Measurements from ENCODE around the gene RGL1.
A peak's percentile ranks its signal among the peaks of the same experiment; 100 is the strongest.

RGL1 gene

DNA sequence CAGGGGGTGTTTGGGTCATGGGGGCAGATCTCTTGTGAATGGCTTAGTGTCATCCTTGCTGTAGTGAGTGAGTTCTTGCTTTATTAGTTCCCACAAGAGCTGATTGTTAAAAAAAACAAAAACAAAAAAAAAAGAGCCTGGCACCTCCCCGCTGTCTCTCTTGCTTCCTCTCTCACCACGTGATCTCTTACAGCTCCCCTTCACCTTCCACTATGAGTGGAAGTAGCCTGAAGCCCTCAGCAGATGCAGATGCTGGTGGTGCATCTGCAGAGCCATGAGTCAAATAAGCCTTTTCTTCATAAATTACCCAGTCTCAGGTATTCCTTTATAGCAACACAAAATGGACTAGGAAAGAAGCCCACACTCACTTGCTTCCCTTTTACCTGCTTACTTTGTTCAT, 17.2 kb upstream of the RGL1 start:
- DNase-seq = no peak

DNA sequence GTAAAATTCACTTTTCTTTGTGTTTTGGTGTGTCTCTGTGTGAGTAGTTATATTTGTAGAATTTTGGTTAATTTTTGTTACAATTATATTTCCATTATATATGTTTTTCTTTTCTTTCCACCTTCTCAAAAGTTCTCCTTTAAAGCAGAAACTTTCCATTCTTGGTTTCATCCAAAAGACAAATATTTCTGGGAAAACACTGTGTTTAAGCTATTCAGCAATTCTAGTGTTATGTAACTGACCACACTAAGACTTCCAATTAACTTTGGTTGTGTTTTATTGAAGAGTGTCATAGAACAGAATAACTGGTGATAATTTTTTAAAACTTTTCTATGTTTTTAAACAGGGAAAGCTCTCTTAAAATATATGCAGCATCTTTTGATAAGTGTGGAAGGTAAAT, 13.6 kb upstream of the RGL1 start:
- no peak for DNase-seq

DNA sequence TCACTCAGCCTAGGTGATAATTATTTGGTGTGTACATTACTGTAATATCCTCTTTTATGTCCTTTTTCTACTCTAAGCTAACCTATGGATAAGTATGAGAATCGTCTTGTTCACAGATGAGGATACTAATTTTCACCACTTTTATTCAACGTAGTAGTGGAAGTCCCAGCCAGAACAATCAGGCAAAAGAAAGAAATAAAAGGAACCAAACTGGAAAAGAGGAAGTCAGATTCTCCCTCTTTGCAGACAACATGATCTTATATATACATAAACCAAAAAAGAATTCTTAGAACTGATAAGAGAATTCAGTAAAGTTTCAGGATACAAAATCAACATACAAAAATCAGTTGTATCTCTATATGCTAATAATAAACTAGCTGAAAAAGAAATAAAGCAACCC, 12.6 kb upstream of the RGL1 start:
- DNase-seq = no peak

DNA sequence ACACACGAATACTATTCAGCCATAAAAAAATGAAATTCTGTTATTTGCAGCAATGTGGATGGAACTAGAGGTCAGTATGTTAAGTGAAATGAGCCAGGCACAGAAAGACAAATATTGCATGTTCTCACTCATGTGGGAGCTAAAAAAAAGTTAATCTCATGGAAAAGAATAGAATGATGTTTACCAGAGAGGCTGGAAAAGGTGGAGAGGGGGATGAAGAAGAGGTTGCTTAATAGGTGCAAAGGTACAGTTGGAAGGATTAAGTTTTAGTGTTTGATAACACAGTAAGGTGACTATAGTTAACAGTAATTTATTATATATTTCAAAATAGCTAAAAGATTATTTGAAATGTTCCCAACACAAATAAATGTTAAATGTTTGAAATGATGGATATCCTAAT, 10.8 kb upstream of the RGL1 start:
- no peak for DNase-seq

DNA sequence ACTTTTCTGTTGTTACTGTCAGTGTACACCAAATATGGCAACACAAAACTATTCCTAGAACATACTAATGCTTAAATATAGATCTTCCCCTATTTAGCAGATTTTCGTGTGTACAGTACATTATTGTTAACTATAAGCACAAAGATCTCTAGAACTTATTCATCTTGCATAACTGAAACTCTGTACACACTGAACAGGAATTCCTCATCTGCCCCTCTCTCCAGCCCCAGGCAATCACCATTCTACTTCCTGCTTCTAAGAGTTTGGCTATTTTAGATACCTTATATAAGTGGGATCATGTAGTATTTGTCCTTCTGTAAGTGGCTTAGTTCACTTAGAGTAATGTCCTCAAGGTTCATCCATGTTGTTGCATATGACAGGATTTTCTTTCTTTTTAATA, 4.5 kb upstream of the RGL1 start:
- DNase-seq = no peak

DNA sequence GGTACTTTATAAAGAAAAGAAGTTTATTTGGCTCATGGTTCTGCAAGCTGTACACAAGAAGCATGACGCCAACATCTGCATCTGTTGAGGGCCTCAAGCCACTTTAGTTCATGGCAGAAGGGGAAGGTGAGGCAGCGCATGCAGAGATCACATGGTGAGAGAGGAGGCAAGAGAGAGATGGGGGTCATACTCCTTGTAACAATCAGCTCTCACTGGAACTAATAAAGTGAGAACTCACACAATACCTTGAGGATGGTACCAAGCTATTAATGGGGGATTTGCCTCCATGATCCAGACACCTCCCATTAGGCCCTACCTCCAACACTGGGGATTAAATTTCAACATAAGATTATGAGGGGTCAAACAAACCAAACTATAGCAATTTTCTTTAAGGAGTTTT, 3.3 kb upstream of the RGL1 start:
- DNase-seq = no peak

DNA sequence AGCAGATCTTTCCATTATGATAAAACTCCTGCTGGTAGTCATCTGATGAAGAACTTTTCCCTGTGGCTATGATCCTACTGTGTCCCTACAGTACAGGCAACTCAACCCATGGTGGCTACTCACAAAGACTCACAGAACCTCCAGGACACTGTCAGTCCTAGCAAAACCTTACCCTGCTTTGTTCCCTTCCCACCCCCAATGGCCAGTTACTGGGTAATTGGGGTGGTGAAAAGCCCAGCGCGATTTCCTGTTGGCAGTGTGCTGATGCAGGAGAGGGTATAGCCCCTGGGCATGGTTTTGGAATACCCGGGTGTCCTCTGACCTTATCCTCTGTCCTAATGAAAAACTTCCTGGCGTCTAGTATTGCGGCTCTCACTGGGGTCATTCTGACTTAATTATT, 533 bp upstream of the RGL1 start:
- peak; percentile 65 for DNase-seq

DNA sequence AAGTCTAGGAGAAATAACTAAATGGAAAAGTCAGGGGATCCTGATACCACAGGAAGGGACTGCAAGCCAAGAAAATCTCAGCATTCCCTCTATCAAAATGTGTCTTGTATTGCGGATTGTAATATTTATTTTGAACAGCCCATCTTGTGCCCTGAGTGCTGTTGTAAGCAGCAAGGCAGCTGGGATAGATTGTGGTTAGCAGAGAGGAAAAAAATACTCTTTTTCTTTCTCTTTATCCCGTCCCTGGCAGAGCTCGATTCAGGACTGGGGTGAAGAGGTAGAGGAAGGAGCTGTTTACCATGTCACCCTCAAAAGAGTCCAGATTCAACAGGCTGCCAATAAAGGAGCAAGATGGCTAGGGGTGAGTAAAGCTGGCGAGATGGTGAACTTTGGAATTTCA, 1.2 kb downstream of the RGL1 start:
- no peak for DNase-seq

DNA sequence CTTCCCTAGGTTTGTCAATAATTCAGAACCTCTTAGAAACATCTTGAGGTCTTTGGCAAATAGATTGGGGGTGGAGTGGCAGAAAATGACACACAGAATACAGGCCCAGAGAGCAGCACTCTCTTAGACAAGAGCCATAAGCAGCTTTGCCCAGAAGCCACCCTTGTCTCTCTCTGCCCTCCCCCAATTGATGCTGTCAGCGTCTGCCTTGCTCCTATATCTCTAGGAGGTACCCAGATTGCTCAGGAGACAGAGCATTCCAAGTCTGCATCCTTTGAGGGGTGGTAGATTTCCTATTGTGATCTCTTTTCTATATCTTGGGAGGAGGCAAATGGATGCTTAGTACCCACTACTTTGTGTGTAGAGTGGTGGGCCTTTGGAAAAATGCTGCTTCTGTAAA, 1.8 kb downstream of the RGL1 start:
- no peak for DNase-seq

DNA sequence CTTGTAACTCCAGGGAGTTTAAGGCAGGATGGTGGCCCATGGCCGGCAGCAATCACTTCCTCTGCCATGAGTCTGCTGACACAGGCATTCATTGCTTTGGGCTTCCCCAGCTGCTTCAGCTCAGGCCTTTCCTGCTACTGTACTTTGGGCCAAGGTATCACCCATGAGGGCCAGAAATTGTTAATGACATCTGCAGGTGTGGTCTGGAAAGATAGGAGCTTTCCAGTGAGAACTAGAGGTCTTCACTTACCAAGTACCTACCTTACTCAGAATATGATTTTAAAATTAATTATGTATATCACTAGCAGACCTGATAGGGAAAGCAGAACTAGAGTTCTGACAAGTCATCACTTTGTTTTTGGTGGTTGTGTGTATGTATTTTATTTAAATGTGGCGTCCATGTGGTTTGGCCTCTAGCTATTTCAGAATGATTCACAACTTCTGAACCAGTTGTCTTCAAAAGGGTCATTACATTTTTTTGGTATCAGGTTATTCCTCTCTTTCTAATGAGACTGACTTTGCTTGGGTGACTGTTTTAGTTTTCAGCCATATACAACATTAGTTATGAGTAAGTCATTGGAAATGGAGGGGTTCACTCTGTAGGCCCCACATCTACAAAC, 2.7 kb downstream of the RGL1 start:
- no peak for DNase-seq

DNA sequence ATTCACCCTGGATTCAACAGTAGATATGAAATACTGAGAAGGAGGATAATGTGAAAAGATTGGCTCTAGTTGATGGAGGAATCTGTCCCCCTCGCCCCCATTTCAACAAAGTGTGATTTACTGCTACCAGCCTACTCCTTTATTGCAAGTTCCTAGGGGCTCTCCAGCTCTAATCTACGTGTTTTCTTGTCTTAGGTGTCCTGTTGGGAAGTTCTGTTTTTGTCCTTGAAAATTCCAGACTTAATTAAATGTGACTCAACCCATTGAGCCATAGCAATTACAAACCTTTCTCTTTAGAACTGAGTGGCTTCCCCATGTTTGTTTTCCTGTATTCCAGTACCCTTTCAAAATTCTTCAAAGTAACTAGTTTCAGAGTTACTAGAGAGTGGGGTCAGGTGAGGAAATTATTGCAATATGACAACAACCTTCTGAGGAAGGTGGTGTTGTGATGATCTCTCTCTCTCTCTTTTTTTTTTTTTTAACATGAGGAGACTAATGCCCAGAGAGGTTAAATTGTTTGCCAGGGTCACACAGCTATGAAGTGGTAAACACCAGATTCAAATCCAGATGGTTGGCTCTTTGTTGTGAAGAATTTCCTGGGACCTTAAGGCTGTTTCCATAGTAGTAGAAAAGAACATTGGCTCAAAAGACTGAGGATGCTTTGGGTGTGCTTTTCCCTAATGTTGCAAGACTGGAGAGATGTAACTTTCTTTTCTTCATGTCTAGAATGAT, 3.5 kb downstream of the RGL1 start:
- no peak for DNase-seq

DNA sequence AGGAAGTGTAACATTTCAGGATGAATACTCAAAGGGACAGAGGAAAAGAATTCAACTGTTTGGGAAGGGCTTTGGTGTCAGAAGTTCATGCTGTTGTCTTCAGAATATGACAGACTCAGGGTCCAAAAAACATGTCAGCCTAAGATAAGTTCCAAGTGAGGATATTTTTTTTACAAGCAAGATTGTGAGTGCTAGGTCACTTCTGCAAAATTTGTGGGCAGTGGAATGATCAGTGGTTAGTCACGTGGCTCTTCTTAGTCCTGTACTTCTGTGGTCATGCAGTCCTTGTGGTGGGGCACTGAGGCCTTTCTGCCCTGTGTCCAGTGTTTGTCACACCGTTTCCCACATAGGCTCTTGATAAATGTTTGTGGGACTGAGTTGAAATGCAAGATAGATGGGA, 5.2 kb downstream of the RGL1 start:
- DNase-seq = no peak

DNA sequence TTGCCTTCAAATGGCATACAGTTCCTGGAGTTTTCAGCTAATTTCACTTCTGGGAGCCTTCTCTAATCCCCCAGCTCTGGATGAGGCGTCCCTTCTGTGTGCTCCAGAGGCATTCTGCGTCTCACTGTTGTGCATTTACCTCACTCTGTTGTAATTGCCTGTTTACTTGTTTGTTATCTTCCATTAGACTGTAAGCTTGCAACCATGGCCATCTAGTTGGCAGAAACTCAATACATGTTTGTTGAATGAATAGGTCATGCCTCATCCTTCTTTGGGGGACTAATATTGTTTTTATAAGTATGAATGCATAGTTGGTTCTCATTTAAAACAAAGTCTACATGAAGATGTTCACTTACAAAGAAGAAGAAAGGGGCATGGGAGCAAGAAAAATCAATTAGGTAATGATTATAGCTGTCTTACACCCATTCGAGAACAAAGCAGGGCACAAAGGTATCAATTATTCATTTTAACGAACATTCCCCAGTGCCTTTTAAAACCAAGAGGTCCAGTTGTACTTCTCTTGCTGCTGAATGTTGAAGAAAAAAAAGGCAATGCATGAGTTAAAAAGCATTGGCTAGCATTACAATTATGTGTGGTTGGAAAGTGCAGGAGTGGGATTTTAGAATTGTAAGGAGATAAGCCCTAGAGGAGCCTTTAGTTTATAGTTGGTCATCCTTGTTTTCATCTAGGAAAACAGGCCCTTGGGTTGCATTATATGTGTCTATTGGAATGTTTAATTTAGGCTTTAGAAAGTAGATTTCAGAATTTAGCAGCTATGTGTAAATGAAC, 6.0 kb downstream of the RGL1 start:
- DNase-seq = no peak

DNA sequence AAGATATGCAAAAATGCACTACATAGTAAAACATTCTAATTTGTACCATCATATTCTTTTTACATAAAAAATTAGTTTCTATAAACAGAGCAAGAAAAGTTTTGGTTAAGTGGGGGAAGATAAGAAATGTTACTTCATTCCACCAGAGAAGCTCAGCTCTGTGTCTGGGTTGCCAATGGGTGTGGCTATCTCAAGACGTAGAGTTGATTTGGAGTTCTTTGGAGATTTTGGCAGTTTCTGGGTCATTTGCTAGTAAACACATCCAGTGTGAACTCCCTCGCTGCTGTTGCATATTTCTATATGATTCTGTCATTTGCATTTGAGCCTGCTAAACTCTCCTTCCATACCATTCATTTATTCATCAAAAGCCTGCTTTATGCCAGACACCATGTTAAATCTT, 7.2 kb downstream of the RGL1 start:
- DNase-seq = no peak

DNA sequence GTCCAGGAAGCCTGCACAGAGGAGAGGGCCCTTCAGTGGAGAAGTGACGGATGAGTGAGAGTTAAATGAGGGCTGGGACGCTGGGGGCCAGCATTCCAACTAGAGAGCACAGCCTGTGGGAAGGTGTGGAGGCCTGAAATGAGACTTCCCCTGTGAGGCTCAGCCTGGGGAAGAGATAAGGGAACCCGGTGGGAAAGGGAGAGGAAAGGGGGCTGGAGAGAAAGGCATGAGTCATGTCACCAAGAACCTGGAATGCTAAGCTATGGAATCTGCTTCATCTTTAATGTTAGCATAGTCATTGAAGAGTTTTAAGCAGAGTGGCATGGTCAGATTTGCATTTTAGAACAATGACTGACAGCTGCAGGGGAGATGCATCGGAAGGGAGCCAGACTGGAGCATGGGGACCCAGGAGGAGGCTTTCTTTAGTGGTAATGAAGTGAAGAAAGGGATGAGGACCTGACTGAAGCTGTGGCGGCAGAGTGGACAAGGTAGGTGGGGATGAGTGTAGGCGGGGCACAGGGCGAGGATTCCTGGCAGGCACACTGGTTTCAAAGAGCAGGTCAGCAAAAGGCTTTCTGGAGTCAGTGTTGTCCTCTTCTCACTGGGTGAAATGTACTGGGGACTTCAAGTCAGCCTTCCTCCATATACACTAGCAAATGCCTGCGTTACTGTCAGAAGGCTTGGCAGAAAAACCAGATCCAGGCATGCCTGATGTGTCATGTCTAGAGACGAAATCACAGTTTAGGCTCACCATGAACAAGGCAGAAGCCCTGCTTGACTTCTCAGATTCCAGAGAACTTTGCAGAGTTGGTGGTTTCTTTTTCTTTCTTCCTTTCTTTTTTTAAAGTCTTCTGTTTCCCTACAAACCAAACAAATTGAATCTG, 8.0 kb downstream of the RGL1 start:
- DNase-seq = no peak

DNA sequence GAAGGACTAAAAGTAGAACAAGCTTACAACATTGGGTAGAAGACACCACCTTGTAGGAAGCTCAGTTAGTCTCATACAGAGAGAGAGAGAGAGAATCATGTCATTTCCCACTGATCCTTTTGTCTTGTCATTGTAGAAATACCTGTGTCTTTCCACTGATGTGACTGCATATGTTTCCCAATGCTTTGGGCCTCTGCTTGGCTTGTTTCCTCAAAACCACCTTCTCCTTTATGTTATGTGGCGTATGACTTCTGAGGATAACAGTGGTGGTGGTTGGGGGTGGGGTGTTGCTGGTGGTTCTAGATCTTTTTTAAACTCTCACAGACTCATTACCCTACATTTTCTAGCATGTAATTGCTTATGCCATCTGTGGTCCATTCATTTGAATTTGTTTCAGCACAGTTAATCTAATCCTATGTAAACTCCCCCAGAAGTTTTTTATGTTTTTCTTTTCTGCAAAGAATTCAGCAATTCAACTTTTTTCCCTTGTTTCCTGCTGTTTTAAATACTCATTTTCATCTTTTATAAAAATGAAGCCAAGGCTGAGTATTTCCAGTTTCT, 9.3 kb downstream of the RGL1 start:
- peak; percentile 28 for DNase-seq

DNA sequence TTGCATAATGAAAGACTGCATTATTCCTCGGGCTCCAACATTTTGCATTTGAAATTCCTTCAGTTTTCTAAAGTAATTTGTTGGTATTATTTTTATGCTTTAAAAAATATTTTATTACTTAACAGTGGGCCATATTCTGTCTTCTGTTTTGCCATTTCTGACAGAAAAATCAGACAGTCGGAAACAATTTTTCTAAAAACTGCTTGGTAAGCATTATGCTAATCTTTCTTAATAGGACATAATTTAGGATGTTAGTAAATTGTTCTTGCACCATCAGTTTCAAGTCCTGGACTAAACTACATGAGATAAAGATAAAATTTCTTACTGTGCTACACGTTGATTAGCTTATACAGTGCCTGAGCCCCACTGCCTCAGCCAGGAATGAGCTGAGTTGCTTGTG, 11.2 kb downstream of the RGL1 start:
- no peak for DNase-seq

DNA sequence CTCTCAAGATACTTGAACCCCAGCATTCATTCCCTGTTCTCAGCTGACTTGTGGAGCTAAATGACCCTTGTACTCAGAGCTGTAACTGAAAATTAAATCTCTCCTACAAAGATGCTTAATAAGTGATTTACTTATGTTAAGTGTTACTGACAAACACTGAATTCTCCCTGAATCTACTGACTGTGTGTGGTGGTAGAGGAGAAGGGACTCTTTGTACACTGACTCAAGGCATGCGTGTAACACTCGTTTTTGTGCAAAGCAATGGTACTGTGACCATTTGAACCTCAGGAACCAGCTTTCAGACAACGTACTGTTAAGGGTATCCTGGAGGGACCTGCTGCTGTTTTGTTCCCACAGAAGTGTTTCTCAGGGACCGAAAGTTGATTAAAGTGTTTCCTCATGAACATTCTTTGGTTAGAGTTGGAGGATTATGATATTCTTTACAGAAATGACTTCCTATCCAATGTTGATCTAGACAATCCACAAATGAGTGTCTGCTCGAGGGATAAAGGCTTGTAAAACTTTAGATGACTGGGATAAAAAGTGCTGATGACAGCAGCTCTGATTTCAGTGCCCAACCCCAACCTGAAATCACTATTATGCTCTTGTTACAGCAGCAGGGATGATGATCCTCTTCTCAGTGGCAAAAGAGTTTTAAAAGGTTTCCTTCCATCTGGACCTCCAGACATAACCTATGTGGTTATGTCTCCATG, 12.8 kb downstream of the RGL1 start:
- no peak for DNase-seq

DNA sequence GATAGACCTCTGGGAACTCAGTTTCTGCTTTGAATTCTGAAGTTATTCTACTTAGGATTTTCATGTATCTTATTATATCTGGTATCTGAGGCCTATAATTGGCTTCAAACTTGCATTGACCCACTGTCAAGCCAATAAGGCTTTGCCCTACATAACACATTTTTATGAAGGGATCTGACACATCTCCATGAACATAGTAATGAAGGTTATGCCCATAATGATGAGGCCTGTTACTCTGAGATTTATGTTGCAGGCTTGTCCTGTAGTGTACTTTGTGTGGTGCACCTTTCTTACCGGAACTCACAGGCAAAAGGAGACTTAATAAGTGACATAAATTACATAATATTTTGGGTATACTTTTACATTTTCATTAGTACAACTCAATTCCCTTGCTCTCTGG, 14.1 kb downstream of the RGL1 start:
- DNase-seq = no peak

DNA sequence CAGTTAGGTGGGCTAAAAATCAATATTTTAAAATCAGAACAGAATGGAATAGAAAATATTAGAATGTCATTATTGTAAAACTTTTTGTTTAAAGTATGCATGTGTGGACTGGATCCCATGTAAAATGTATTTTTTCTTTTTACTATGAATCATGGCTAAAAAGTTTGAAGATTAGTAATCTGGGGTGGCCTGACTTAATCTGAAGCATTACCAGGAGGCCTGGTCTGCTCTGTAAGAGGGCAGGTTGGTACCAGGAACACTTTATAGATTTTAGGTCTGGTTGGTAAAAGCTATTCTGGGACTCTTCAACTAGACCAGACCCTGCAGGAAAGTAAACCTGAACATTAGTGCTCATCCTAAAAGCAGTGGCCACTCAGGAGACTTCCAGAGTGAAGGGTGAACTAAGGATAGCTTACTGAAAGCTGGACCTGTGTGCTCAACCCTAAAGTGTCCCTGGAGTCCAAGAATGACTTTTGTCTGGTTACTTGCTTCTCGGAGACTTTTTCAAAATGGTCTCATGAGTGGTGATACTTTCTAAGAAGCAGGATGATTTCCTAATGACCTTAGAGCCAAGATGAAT, 16.5 kb downstream of the RGL1 start:
- no peak for DNase-seq

DNA sequence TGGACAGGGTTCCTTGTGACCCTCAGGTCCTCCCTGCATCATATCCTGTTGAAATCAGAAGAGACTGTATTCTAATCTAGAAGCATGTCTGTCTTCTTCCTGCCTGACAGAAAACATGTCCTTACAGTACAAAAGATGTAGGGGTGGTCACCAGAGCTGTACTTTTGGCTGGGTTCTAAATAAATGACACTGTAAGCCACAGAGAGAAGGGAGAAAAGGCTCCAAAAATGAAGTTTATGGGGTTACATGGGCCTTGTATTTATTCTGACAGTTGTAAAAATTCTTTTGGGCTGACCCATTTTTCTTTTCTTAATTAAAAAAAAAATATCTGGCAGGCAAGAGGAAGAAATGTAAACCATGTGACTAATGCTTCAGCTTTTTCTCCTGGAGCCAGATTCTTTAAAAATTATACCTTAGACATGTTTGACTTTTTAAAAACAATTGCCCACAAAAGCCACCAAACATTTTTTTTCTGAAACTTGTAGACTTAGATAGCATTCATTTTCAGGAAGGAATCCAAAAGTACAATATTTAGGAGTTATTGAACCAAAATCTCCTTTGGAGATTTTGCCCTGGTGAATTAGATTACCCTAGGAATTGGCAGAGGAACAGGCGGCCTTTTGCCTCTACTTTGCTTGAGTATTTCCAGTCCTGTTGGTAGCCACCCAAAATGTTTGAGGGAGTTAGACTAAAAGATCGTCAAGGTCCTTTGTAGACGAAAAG, 17.1 kb downstream of the RGL1 start:
- DNase-seq = no peak
